ENCODE results near the gene GP1BB. TPM values are rescaled to one million over a fixed set of nuclear protein-coding genes. Genes with fewer than 3 reads are reported as not detected.
"Not testable (repeated sequence)": the region's sequence is repeated elsewhere in the genome, so short reads cannot be mapped to it uniquely, and the experiment has no call there.

Gene GP1BB
- total RNA-seq, 1 donor from 2014 or later, result not detected

- intact Hi-C loops (cut with micrococcal nuclease), result no loop called here
These were observed 29.8 kb upstream of the GP1BB start for GRCh38 chr22:19693581-19693980.

- intact Hi-C loops (cut with micrococcal nuclease), result no loop called here
These were observed 29.2 kb upstream of the GP1BB start for GRCh38 chr22:19693981-19694670.

GRCh38 chr22:19694696-19695095 is 28.6 kb upstream of the GP1BB start:
- intact Hi-C loops (cut with micrococcal nuclease), result no loop called here

- intact Hi-C loops (cut with micrococcal nuclease), result no loop called here
These were observed 26.6 kb upstream of the GP1BB start for GRCh38 chr22:19696504-19697276.

- intact Hi-C loops (cut with micrococcal nuclease), result not testable (repeated sequence)
These were observed 25.5 kb upstream of the GP1BB start for GRCh38 chr22:19697871-19698270.

- intact Hi-C loops (cut with micrococcal nuclease), result no loop called here
These were observed 22.4 kb upstream of the GP1BB start for GRCh38 chr22:19700790-19701419.

- intact Hi-C loops (cut with micrococcal nuclease), result no loop called here
These were observed 21.8 kb upstream of the GP1BB start for GRCh38 chr22:19701420-19702145.

GRCh38 chr22:19703869-19704268 is 19.5 kb upstream of the GP1BB start:
- intact Hi-C loops (cut with micrococcal nuclease), result no loop called here

- intact Hi-C loops (cut with micrococcal nuclease), result no loop called here
These were observed 18.9 kb upstream of the GP1BB start for GRCh38 chr22:19704355-19705015.

GRCh38 chr22:19705181-19705934 is 18.0 kb upstream of the GP1BB start:
- intact Hi-C loops (cut with micrococcal nuclease), result no loop called here

- intact Hi-C loops (cut with micrococcal nuclease), result no loop called here
These were observed 16.6 kb upstream of the GP1BB start for GRCh38 chr22:19706661-19707151.

GRCh38 chr22:19707347-19708290 is 15.7 kb upstream of the GP1BB start:
- intact Hi-C loops (cut with micrococcal nuclease), result no loop called here

GRCh38 chr22:19708321-19709011 is 14.9 kb upstream of the GP1BB start:
- intact Hi-C loops (cut with micrococcal nuclease), result no loop called here

GRCh38 chr22:19709063-19709769 is 14.1 kb upstream of the GP1BB start:
- intact Hi-C loops (cut with micrococcal nuclease), result no loop called here

GRCh38 chr22:19710020-19710768 is 13.1 kb upstream of the GP1BB start:
- intact Hi-C loops (cut with micrococcal nuclease), result loop anchor here (10.0 kb wide), 1 partner anchor 235 kb away; the partner anchor contains the start of genes CDC45 and UFD1

- intact Hi-C loops (cut with micrococcal nuclease), result loop anchor here (10.0 kb wide), 1 partner anchor 236 kb away; the partner anchor contains the start of genes CDC45 and UFD1
These were observed 12.6 kb upstream of the GP1BB start for GRCh38 chr22:19710769-19711106.

GRCh38 chr22:19713245-19713644 is 10.1 kb upstream of the GP1BB start:
- intact Hi-C loops (cut with micrococcal nuclease), result loop anchor here (10.0 kb wide), 1 partner anchor 238 kb away; the partner anchor contains the start of genes CDC45 and UFD1

All from T-helper 1 cell treated with Interleukin-12 subunit alpha and Interleukin-12 subunit beta and Interleukin-4 antibody, amounts not matched to agents 30 ng/mL and 1 ng/mL, for 36 hours (primary cell).